HCT116 (cell line): Measurements from ENCODE around the gene IRX2.

Source experiments
- CTCF ChIP-seq, 3 experiments: fragments of 200-600 bp in 1 of 3; sonication (generic) in 1 of 3; IDR thresholded peaks in 2 of 3; conservative IDR thresholded peaks in 1 of 3; 2 replicates each; pipeline ENCODE4 v1.5.1; 2012 to 2017; ENCODE audit warnings: low read depth in 2 of 3, low read length in 2 of 3, antibody characterized with exemption in 1 of 3, borderline replicate concordance in 1 of 3, control low read depth in 1 of 3, mild to moderate bottlenecking in 1 of 3, mixed read lengths in 1 of 3, mixed run types in 1 of 3, moderate library complexity in 1 of 3; ENCODE audit not compliant: insufficient read depth in 1 of 3
- EZH2phosphoT487 ChIP-seq: fragments of 200-600 bp; IDR thresholded peaks from 2 replicates; pipeline ENCODE4 v1.6.1; 2018; ENCODE audit warnings: antibody characterized with exemption, borderline replicate concordance
- POLR2A ChIP-seq: IDR thresholded peaks from 2 replicates; pipeline ENCODE4 v1.7.0; 2011; ENCODE audit warnings: borderline replicate concordance; ENCODE audit not compliant: insufficient read depth, insufficient read length; ENCODE audit errors: extremely low read depth
- POLR2AphosphoS5 ChIP-seq: IDR thresholded peaks from 2 replicates; pipeline ENCODE4 v1.6.1; 2011; ENCODE audit warnings: mild to moderate bottlenecking, low read depth, low read length, moderate library complexity
- SP1 ChIP-seq: IDR thresholded peaks from 2 replicates; pipeline ENCODE4 v1.6.1; 2012; ENCODE audit warnings: low read depth
- ZFX ChIP-seq: fragments of 450-650 bp; IDR thresholded peaks from 2 replicates; pipeline ENCODE4 v1.6.1; 2017

- TF ChIP-seq POLR2AphosphoS5 = no peak
- no peak for TF ChIP-seq SP1
- no peak for TF ChIP-seq CTCF (IDR thresholded peaks at IDR 0.05 in 2 of 3, conservative IDR thresholded peaks at IDR 0.05 in 1 of 3; ENCODE audit: borderline replicate concordance in 1 of 3, insufficient read depth in 1 of 3, low read depth in 2 of 3, low read length in 2 of 3)
- TF ChIP-seq EZH2phosphoT487 = no peak
- no peak for TF ChIP-seq ZFX
- no peak for TF ChIP-seq POLR2A
Observed at GRCh38 chr5:2740876-2741555, 10.5 kb downstream of the IRX2 start.
